ENCODE data around the gene ADAMTS8.

Gene ADAMTS8

GRCh38 chr11:130467116-130467900, 38.9 kb upstream of the ADAMTS8 start:
- H3K27ac ChIP-seq, result no peak overlapping the region
- no peak for TF ChIP-seq ZFX (IDR thresholded peaks at IDR 0.05)
- no peak for TF ChIP-seq CTCF (conservative IDR thresholded peaks at IDR 0.05)

GRCh38 chr11:130465263-130465662, 36.9 kb upstream of the ADAMTS8 start:
- H3K27ac ChIP-seq, result no peak overlapping the region
- TF ChIP-seq ZFX (IDR thresholded peaks at IDR 0.05) (no peak), CTCF (conservative IDR thresholded peaks at IDR 0.05) (no peak)

GRCh38 chr11:130464291-130464812, 35.9 kb upstream of the ADAMTS8 start:
- TF ChIP-seq CTCF (conservative IDR thresholded peaks at IDR 0.05) (no peak), ZFX (IDR thresholded peaks at IDR 0.05) (no peak)
- H3K27ac ChIP-seq, result no peak overlapping the region

GRCh38 chr11:130462931-130463330, 34.5 kb upstream of the ADAMTS8 start:
- H3K27ac ChIP-seq, result no peak overlapping the region
- no peak for TF ChIP-seq CTCF (conservative IDR thresholded peaks at IDR 0.05)
- TF ChIP-seq ZFX (IDR thresholded peaks at IDR 0.05), result no peak

- TF ChIP-seq ZFX (IDR thresholded peaks at IDR 0.05) (no peak), CTCF (conservative IDR thresholded peaks at IDR 0.05) (no peak)
- no peak overlapping the region for H3K27ac ChIP-seq
Observed at GRCh38 chr11:130462101-130462885, 33.9 kb upstream of the ADAMTS8 start.

- no peak overlapping the region for H3K27ac ChIP-seq
- TF ChIP-seq CTCF (conservative IDR thresholded peaks at IDR 0.05), result no peak
- no peak for TF ChIP-seq ZFX (IDR thresholded peaks at IDR 0.05)
Observed at GRCh38 chr11:130459521-130459920, 31.1 kb upstream of the ADAMTS8 start.

- no peak overlapping the region for H3K27ac ChIP-seq
- TF ChIP-seq CTCF (conservative IDR thresholded peaks at IDR 0.05), result no peak
- TF ChIP-seq ZFX (IDR thresholded peaks at IDR 0.05), result no peak
Observed at GRCh38 chr11:130458410-130458729, 30.0 kb upstream of the ADAMTS8 start.
